ENCODE data around the gene SHFL.

GRCh38 chr19:10100163-10100785 is 14.2 kb downstream of the SHFL start:
- no peak for TF ChIP-seq MYNN (tag by site-specific recombination; IDR thresholded peaks at IDR 0.05; ENCODE audit: borderline replicate concordance)
- TF ChIP-seq ZNF121 (tag by site-specific recombination; IDR thresholded peaks at IDR 0.05), result peak; percentile 84
- TF ChIP-seq ZNF18 (tag by site-specific recombination; IDR thresholded peaks at IDR 0.05), result no peak
- no peak for TF ChIP-seq CTCF (tag by site-specific recombination; IDR thresholded peaks at IDR 0.05)
- TF ChIP-seq TSHZ1 (tag by site-specific recombination; IDR thresholded peaks at IDR 0.05; ENCODE audit: borderline replicate concordance), result no peak
- TF ChIP-seq ZNF26 (tag by site-specific recombination; IDR thresholded peaks at IDR 0.05), result no peak
- no peak for TF ChIP-seq ZNF2 (tag by site-specific recombination; IDR thresholded peaks at IDR 0.05)
- no peak for TF ChIP-seq OSR2 (tag by site-specific recombination; IDR thresholded peaks at IDR 0.05)
- TF ChIP-seq ZNF366 (tag by site-specific recombination; conservative IDR thresholded peaks at IDR 0.05), result no peak
- TF ChIP-seq ZBTB11 (tag by site-specific recombination; conservative IDR thresholded peaks at IDR 0.05; ENCODE audit: low read depth), result no peak
- TF ChIP-seq REST (tag by site-specific recombination; IDR thresholded peaks at IDR 0.05), result no peak
- TF ChIP-seq GLI2 (tag by site-specific recombination; IDR thresholded peaks at IDR 0.05; ENCODE audit: borderline replicate concordance, low read depth), result no peak
- TF ChIP-seq ZBTB7A (tag by site-specific recombination; IDR thresholded peaks at IDR 0.05; ENCODE audit: low read depth), result no peak
- TF ChIP-seq ELK4 (IDR thresholded peaks at IDR 0.05; ENCODE audit: borderline replicate concordance, low read depth, low read length), result no peak

All from HEK293 (cell line).